HG03565 (cell line): Measurements from ENCODE around the gene NME9.

ENCODE experiments used
- ATAC-seq: cut with Tn5 transposase; IDR thresholded peaks from one replicate; pipeline ENCODE4 v1.9.1; 2021; ENCODE audit warnings: mild to moderate bottlenecking, moderate library complexity; ENCODE audit not compliant: unreplicated experiment

Gene NME9

DNA sequence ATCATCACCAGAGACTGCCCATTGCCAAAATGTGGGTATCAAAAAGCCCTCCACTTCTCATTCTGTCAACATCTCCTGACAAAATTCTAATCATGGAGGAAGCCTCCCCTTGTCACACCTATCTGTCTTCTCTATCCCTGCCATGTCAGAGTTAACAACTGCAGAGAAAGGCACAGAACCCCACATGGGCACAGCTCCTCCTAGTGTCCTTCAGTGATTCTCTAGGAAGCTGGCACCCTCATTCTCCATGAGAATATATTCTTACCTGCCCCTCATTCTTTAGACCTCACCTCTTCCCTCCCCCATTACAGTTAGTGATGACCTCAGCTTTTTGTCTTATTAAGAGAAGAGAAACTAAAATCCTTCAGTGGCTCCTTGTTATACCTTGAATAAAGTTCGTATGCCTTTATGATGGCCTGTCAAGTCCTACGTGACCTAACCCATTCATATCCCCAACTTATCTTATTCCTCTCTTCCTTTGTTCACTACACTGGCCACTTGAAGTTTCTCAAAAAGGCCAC is 44.6 kb downstream of the NME9 start:
- no peak for ATAC-seq

DNA sequence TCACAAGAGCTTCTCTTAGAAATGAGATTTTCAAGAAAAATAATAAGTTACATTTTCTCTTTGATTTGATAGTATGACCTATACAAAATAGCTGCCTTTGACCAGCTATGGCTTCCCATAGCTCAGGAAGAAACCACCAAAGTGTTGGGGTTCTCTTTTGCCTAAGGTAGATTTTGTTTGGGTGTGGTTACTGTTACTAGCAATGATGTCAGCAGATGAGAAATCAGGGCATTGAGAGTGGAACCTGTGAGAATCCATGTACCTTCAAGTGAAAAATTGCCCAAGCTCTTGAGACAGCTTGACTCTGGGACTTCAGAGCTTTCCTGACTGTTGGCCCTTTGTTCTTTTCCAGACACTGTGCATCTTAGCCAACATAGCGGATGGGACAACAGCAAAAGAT is 45.6 kb downstream of the NME9 start:
- ATAC-seq: no peak

DNA sequence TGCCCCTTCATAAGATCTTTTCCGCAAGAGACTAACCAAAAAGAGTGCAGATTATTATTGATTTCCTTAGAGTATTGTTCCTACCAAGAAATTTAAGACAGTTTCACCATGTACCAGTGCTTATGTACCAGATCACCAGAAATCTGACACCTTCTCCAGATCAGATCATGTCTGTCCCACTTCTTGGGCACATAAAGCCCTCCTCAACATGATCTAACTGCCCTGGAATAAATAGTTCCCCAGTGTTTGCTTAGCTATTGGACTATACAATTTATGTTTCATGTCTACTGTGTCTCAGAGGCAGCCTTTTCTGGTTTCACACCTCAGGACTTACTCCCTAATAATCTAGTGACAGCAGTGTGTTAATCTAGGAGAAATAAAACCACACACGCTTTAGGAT is 46.8 kb downstream of the NME9 start:
- ATAC-seq: no peak

DNA sequence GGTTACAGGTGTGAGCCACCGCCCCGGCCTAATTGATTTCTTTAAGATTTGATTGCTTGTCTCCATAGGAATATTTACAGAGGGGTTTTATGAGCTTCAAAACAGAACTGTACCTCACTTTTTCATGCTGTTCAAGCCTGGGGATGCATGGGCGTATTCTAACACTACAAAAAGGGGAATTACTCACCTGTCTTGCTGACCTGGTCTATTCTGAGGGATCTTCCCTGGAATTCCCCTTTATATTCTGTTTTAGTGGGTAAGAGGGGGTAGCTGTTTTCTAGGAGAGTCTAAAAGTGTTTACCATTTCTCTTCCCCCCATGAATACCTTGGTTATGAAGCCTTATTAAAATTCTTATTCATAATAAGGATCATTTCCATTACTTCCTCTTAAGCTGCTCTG is 48.1 kb downstream of the NME9 start:
- ATAC-seq: no peak

GRCh38 chr3:138271189-138271794 is 58.4 kb downstream of the NME9 start:
- ATAC-seq: no peak

DNA sequence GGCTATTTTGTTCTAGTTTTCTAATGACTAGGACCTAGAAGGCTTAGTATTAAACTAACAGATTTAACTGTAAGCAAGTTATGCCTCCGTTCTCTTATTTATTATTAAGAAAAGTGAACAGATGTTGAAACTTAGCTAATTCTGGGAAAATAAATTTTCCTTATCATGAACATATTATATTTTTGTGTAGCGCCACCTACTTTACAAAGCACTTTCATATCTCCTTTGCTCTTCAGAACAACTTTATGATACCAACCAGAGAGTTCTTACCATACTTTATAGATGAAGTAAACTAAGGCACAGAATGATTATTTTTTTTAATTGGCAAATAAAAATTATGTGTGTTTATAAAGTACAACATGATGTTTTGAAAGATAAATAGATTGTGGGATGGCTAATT is 59.4 kb downstream of the NME9 start:
- no peak for ATAC-seq

GRCh38 chr3:138267083-138267482 is 62.6 kb downstream of the NME9 start:
- no peak for ATAC-seq

DNA sequence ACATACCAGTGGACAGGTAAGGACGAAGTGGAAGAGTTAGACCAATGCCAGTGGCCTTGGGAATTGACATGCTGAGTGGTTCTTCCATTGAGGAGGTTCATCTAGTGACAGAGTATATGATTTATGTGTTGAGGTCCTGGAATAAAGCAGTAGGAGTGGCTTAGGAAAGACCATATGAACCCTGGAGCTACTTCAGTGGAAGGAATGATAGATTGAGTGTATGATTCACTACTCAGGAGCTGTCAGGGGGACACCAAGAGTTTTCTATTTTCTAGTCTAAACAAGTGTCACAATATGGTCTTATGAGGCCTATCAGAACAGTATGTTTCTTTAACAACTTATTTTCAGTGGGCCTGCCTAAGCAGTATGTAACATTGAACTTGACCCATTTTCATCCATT is 63.9 kb downstream of the NME9 start:
- ATAC-seq: no peak

GRCh38 chr3:138263104-138263503 is 66.5 kb downstream of the NME9 start:
- no peak for ATAC-seq

DNA sequence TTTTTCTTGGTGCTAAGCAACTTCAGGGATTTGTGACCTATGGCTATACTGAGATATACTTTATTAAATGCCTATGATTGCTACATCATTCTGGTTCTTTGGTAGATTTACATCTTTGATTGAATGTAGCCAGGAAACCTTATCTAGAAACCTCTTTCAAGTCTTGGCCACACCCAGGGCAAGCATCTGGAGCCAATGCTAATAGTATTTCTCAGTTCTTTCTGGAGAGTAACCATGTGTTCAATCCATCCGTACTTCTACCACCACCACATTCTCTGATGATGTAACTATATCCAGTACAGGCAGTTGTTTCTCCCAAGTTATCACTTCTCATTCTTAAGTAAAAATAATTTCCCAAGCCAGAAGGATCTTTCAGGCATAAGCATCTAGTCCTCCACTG is 69.0 kb downstream of the NME9 start:
- ATAC-seq: no peak

DNA sequence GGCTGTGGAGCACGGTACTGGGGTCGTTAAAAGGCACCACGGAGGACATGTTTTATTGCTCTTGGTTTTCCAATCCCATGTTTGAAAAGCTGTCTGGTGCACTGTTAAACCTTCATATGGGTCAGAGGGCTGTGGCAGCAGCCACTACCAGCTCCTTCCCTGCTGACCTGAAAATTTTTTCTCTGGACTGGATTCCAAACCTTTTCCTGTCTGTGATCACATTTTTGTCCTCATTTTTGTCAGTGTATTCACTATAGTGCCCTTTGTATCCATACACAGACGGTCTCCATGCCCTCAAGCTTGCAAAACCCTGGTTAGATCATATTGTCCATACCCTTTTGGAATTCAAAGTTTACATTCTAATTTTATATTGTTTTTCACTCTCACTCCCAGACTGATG is 70.5 kb downstream of the NME9 start:
- no peak for ATAC-seq

GRCh38 chr3:138257986-138258385 is 71.7 kb downstream of the NME9 start:
- no peak for ATAC-seq

GRCh38 chr3:138256022-138256421 is 73.6 kb downstream of the NME9 start:
- no peak for ATAC-seq

DNA sequence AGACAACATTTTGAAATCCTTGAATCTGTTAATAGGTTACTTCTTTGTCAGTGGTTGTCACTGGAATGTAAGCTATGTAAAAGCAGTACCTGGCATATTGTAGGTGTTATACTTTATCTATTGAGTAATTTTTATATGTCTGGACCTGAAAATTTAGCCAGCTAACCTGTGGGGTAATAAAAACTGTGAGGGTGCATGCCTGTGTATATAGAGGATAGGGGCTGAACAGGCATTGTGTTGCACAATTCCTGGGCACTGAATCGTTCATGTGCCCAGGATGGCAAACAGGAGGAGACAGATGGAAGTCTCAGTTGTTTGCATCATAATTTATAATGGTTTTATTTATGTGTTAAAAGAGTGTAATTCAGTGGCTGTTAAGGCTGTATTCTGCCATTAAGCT is 75.4 kb downstream of the NME9 start:
- no peak for ATAC-seq

DNA sequence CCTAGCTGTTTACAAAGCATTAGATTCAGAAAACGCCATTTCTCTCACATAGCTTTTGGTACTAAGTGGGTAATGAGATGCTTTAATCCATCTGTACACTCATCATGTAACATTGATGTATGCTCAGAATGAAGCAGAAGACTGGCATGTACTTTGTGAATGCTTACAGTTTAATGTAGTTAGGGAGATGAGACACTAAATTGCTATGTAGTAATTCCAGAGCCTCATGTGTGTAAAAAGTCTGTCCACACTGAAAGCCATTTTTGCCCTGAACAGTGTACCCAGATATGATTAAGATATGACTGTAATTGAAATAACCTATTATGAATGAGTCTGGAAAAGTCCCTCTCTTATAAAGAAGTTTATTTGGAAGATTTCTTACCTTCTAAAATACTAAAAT is 76.0 kb downstream of the NME9 start:
- ATAC-seq: no peak
